ENCODE data around the gene KIAA1328.

Gene KIAA1328

GRCh38 chr18:36888778-36889177 lies 59.9 kb downstream of the KIAA1328 start:
- peaks cover 4% of the 10 kb centered on the region for H3K36me3 ChIP-seq (ENCODE audit: insufficient read depth, low read length)
- no peak overlapping the region for H3K4me3 ChIP-seq (ENCODE audit: low read depth in 1 of 2, low read length in 2 of 2)
- no peaks in the 10 kb centered on the region for H3K4me1 ChIP-seq (ENCODE audit: insufficient read depth, low read length)
- H3K9me3 ChIP-seq (ENCODE audit: low read length): no peaks in the 10 kb centered on the region
- H3K9ac ChIP-seq (ENCODE audit: low read length): no peak overlapping the region
- H3K27ac ChIP-seq (ENCODE audit: low read depth, low read length): no peak overlapping the region
- H3K27me3 ChIP-seq (ENCODE audit: control insufficient read depth in 1 of 2, insufficient read depth in 2 of 2, low read length in 2 of 2): no peaks in the 10 kb centered on the region

GRCh38 chr18:36889321-36889720 lies 60.4 kb downstream of the KIAA1328 start:
- no peak overlapping the region for H3K27ac ChIP-seq (ENCODE audit: low read depth, low read length)
- no peak overlapping the region for H3K4me3 ChIP-seq (ENCODE audit: low read depth in 1 of 2, low read length in 2 of 2)
- no peaks in the 10 kb centered on the region for H3K9me3 ChIP-seq (ENCODE audit: low read length)

GRCh38 chr18:36889742-36890141 lies 60.8 kb downstream of the KIAA1328 start:
- no peak overlapping the region for H3K9ac ChIP-seq (ENCODE audit: low read length)
- H3K4me3 ChIP-seq (ENCODE audit: low read depth in 1 of 2, low read length in 2 of 2): no peak overlapping the region

More at GRCh38 chr18:36889321-36889720, 60.4 kb downstream of the KIAA1328 start:
- no peaks in the 10 kb centered on the region for H3K27me3 ChIP-seq (ENCODE audit: control insufficient read depth in 1 of 2, insufficient read depth in 2 of 2, low read length in 2 of 2)
- H3K4me1 ChIP-seq (ENCODE audit: insufficient read depth, low read length): no peaks in the 10 kb centered on the region
- peaks cover 4% of the 10 kb centered on the region for H3K36me3 ChIP-seq (ENCODE audit: insufficient read depth, low read length)
- no peak overlapping the region for H3K9ac ChIP-seq (ENCODE audit: low read length)

GRCh38 chr18:36890598-36890997 lies 61.7 kb downstream of the KIAA1328 start:
- H3K4me3 ChIP-seq (ENCODE audit: low read depth in 1 of 2, low read length in 2 of 2): no peak overlapping the region
- H3K9me3 ChIP-seq (ENCODE audit: low read length): no peaks in the 10 kb centered on the region

More at GRCh38 chr18:36889742-36890141, 60.8 kb downstream of the KIAA1328 start:
- Histone ChIP-seq H3K4me1 (ENCODE audit: insufficient read depth, low read length) (no peaks in the 10 kb centered on the region), H3K27ac (ENCODE audit: low read depth, low read length) (no peak overlapping the region), H3K36me3 (ENCODE audit: insufficient read depth, low read length) (peaks cover 4% of the 10 kb centered on the region), H3K9me3 (ENCODE audit: low read length) (no peaks in the 10 kb centered on the region), H3K27me3 (ENCODE audit: control insufficient read depth in 1 of 2, insufficient read depth in 2 of 2, low read length in 2 of 2) (no peaks in the 10 kb centered on the region)

GRCh38 chr18:36893227-36893626 lies 64.3 kb downstream of the KIAA1328 start:
- no peaks in the 10 kb centered on the region for H3K36me3 ChIP-seq (ENCODE audit: insufficient read depth, low read length)
- no peak overlapping the region for H3K27ac ChIP-seq (ENCODE audit: low read depth, low read length)
- H3K9me3 ChIP-seq (ENCODE audit: low read length): no peaks in the 10 kb centered on the region
- no peak overlapping the region for H3K9ac ChIP-seq (ENCODE audit: low read length)
- no peaks in the 10 kb centered on the region for H3K27me3 ChIP-seq (ENCODE audit: control insufficient read depth in 1 of 2, insufficient read depth in 2 of 2, low read length in 2 of 2)
- no peaks in the 10 kb centered on the region for H3K4me1 ChIP-seq (ENCODE audit: insufficient read depth, low read length)
- H3K4me3 ChIP-seq (ENCODE audit: low read depth in 1 of 2, low read length in 2 of 2): no peak overlapping the region

More at GRCh38 chr18:36890598-36890997, 61.7 kb downstream of the KIAA1328 start:
- H3K27me3 ChIP-seq (ENCODE audit: control insufficient read depth in 1 of 2, insufficient read depth in 2 of 2, low read length in 2 of 2): no peaks in the 10 kb centered on the region
- H3K9ac ChIP-seq (ENCODE audit: low read length): no peak overlapping the region
- no peak overlapping the region for H3K27ac ChIP-seq (ENCODE audit: low read depth, low read length)
- no peaks in the 10 kb centered on the region for H3K4me1 ChIP-seq (ENCODE audit: insufficient read depth, low read length)
- H3K36me3 ChIP-seq (ENCODE audit: insufficient read depth, low read length): peaks cover 4% of the 10 kb centered on the region

GRCh38 chr18:36895606-36896005 lies 66.7 kb downstream of the KIAA1328 start:
- H3K27ac ChIP-seq (ENCODE audit: low read depth, low read length): no peak overlapping the region
- H3K4me3 ChIP-seq (ENCODE audit: low read depth in 1 of 2, low read length in 2 of 2): no peak overlapping the region
- H3K9ac ChIP-seq (ENCODE audit: low read length): no peak overlapping the region
- H3K27me3 ChIP-seq (ENCODE audit: control insufficient read depth in 1 of 2, insufficient read depth in 2 of 2, low read length in 2 of 2): no peaks in the 10 kb centered on the region
- H3K9me3 ChIP-seq (ENCODE audit: low read length): no peaks in the 10 kb centered on the region
- no peaks in the 10 kb centered on the region for H3K36me3 ChIP-seq (ENCODE audit: insufficient read depth, low read length)
- H3K4me1 ChIP-seq (ENCODE audit: insufficient read depth, low read length): no peaks in the 10 kb centered on the region

GRCh38 chr18:36897253-36897652 lies 68.3 kb downstream of the KIAA1328 start:
- H3K4me1 ChIP-seq (ENCODE audit: insufficient read depth, low read length): no peaks in the 10 kb centered on the region
- H3K36me3 ChIP-seq (ENCODE audit: insufficient read depth, low read length): no peaks in the 10 kb centered on the region
- no peaks in the 10 kb centered on the region for H3K9me3 ChIP-seq (ENCODE audit: low read length)
- no peak overlapping the region for H3K27ac ChIP-seq (ENCODE audit: low read depth, low read length)
- H3K27me3 ChIP-seq (ENCODE audit: control insufficient read depth in 1 of 2, insufficient read depth in 2 of 2, low read length in 2 of 2): no peaks in the 10 kb centered on the region
- no peak overlapping the region for H3K4me3 ChIP-seq (ENCODE audit: low read depth in 1 of 2, low read length in 2 of 2)
- no peak overlapping the region for H3K9ac ChIP-seq (ENCODE audit: low read length)

GRCh38 chr18:36899289-36899688 lies 70.4 kb downstream of the KIAA1328 start:
- no peak overlapping the region for H3K4me3 ChIP-seq (ENCODE audit: low read depth in 1 of 2, low read length in 2 of 2)
- no peak overlapping the region for H3K27ac ChIP-seq (ENCODE audit: low read depth, low read length)
- no peaks in the 10 kb centered on the region for H3K9me3 ChIP-seq (ENCODE audit: low read length)
- no peaks in the 10 kb centered on the region for H3K36me3 ChIP-seq (ENCODE audit: insufficient read depth, low read length)
- no peaks in the 10 kb centered on the region for H3K4me1 ChIP-seq (ENCODE audit: insufficient read depth, low read length)
- H3K9ac ChIP-seq (ENCODE audit: low read length): no peak overlapping the region
- H3K27me3 ChIP-seq (ENCODE audit: control insufficient read depth in 1 of 2, insufficient read depth in 2 of 2, low read length in 2 of 2): no peaks in the 10 kb centered on the region

GRCh38 chr18:36900466-36900865 lies 71.5 kb downstream of the KIAA1328 start:
- no peaks in the 10 kb centered on the region for H3K9me3 ChIP-seq (ENCODE audit: low read length)
- no peak overlapping the region for H3K27ac ChIP-seq (ENCODE audit: low read depth, low read length)
- no peaks in the 10 kb centered on the region for H3K36me3 ChIP-seq (ENCODE audit: insufficient read depth, low read length)
- no peak overlapping the region for H3K9ac ChIP-seq (ENCODE audit: low read length)
- no peaks in the 10 kb centered on the region for H3K27me3 ChIP-seq (ENCODE audit: control insufficient read depth in 1 of 2, insufficient read depth in 2 of 2, low read length in 2 of 2)
- no peaks in the 10 kb centered on the region for H3K4me1 ChIP-seq (ENCODE audit: insufficient read depth, low read length)
- H3K4me3 ChIP-seq (ENCODE audit: low read depth in 1 of 2, low read length in 2 of 2): no peak overlapping the region

GRCh38 chr18:36901277-36901701 lies 72.4 kb downstream of the KIAA1328 start:
- Histone ChIP-seq H3K4me1 (ENCODE audit: insufficient read depth, low read length) (no peaks in the 10 kb centered on the region), H3K4me3 (ENCODE audit: low read depth in 1 of 2, low read length in 2 of 2) (no peak overlapping the region), H3K27ac (ENCODE audit: low read depth, low read length) (no peak overlapping the region)

GRCh38 chr18:36903215-36903928 lies 74.4 kb downstream of the KIAA1328 start:
- Histone ChIP-seq H3K9ac (ENCODE audit: low read length) (no peak overlapping the region), H3K27ac (ENCODE audit: low read depth, low read length) (no peak overlapping the region), H3K9me3 (ENCODE audit: low read length) (no peaks in the 10 kb centered on the region), H3K4me3 (ENCODE audit: low read depth in 1 of 2, low read length in 2 of 2) (no peak overlapping the region), H3K4me1 (ENCODE audit: insufficient read depth, low read length) (no peaks in the 10 kb centered on the region), H3K36me3 (ENCODE audit: insufficient read depth, low read length) (no peaks in the 10 kb centered on the region), H3K27me3 (ENCODE audit: control insufficient read depth in 1 of 2, insufficient read depth in 2 of 2, low read length in 2 of 2) (no peaks in the 10 kb centered on the region)

More at GRCh38 chr18:36901277-36901701, 72.4 kb downstream of the KIAA1328 start:
- Histone ChIP-seq H3K27me3 (ENCODE audit: control insufficient read depth in 1 of 2, insufficient read depth in 2 of 2, low read length in 2 of 2) (no peaks in the 10 kb centered on the region), H3K36me3 (ENCODE audit: insufficient read depth, low read length) (no peaks in the 10 kb centered on the region), H3K9ac (ENCODE audit: low read length) (no peak overlapping the region), H3K9me3 (ENCODE audit: low read length) (no peaks in the 10 kb centered on the region)

- Histone ChIP-seq H3K9ac (ENCODE audit: low read length) (no peak overlapping the region), H3K4me3 (ENCODE audit: low read depth in 1 of 2, low read length in 2 of 2) (no peak overlapping the region), H3K27ac (ENCODE audit: low read depth, low read length) (no peak overlapping the region), H3K36me3 (ENCODE audit: insufficient read depth, low read length) (no peaks in the 10 kb centered on the region), H3K9me3 (ENCODE audit: low read length) (no peaks in the 10 kb centered on the region), H3K27me3 (ENCODE audit: control insufficient read depth in 1 of 2, insufficient read depth in 2 of 2, low read length in 2 of 2) (no peaks in the 10 kb centered on the region), H3K4me1 (ENCODE audit: insufficient read depth, low read length) (no peaks in the 10 kb centered on the region)
These were observed 76.6 kb downstream of the KIAA1328 start for GRCh38 chr18:36905571-36905970.
